Endothelial cell (in vitro differentiated cells): ENCODE results near the gene ZNF79. TPM values are rescaled to one million over a fixed set of nuclear protein-coding genes. Genes with fewer than 3 reads are reported as not detected.

ENCODE experiments used
- DNase-seq: peaks from one replicate; pipeline ENCODE4 v3.0.0; 2021; ENCODE audit warnings: low spot score
- H3K27ac Mint-ChIP-seq: one replicate; pipeline ENCODE4 v1.8.0; 2021; ENCODE audit warnings: mixed read lengths, inconsistent platforms; ENCODE audit not compliant: unreplicated experiment
- H3K27me3 Mint-ChIP-seq: one replicate; pipeline ENCODE4 v1.8.0; 2021; ENCODE audit warnings: mild to moderate bottlenecking, moderate library complexity, mixed read lengths, inconsistent platforms; ENCODE audit not compliant: unreplicated experiment
- H3K36me3 Mint-ChIP-seq: one replicate; pipeline ENCODE4 v1.8.0; 2021; ENCODE audit warnings: mild to moderate bottlenecking, low read depth, mixed read lengths, inconsistent platforms; ENCODE audit not compliant: unreplicated experiment
- H3K4me1 Mint-ChIP-seq: one replicate; pipeline ENCODE4 v1.8.0; 2021; ENCODE audit warnings: mild to moderate bottlenecking, mixed read lengths, inconsistent platforms; ENCODE audit not compliant: unreplicated experiment
- H3K4me3 Mint-ChIP-seq: one replicate; pipeline ENCODE4 v1.8.0; 2021; ENCODE audit warnings: mild to moderate bottlenecking, mixed read lengths, inconsistent platforms; ENCODE audit not compliant: unreplicated experiment
- H3K9me3 Mint-ChIP-seq: one replicate; pipeline ENCODE4 v1.8.0; 2021; ENCODE audit warnings: mixed read lengths, inconsistent platforms; ENCODE audit not compliant: unreplicated experiment
- total RNA-seq: library from RNA; stranded (reverse); fragmentation: NEBNext Ultra II Directional; extraction: Animal tissue kit (Norgen Biotek cat#: 25700); gene quantifications from one replicate; pipeline ENCODE4 v1.2.1, GENCODE V29; 2021; ENCODE audit not compliant: unreplicated experiment
- TF ChIP-seq, protein P1 (sequence below): fragments of 200-600 bp; sonication (generic); IDR thresholded peaks from one replicate; pipeline ENCODE4 v1.5.0; 2021; ENCODE audit warnings: antibody characterized with exemption; ENCODE audit not compliant: unreplicated experiment

Gene ZNF79
- total RNA-seq, 1 donor from 2014 or later, result 12.6 TPM

DNA sequence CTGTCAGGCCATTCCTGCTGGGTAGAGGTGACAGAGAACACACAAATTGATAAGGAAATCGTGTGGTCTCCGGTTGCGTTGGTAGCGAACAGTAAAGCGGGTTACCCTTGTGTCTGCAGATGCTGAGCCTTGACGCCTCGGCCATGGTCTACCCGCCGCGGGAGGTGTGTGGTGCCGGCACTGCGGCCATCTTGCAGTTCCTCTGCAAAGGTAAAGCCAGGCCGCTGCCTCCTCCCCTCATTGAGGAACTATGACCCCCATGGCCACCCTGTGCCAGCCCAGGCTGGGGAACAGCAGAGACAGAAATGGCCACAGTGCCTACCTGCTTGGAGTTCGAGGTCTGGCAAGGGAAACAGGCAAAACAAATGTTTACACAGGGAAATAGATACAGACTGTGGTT is 43.4 kb downstream of the ZNF79 start:
- H3K9me3 Mint-ChIP-seq, result no peaks in the 10 kb centered on the region
- no peak for DNase-seq
- no peak overlapping the region for H3K27ac Mint-ChIP-seq
- peaks cover 1% of the 10 kb centered on the region for H3K27me3 Mint-ChIP-seq
- peaks cover 17% of the 10 kb centered on the region for H3K36me3 Mint-ChIP-seq
- H3K4me3 Mint-ChIP-seq, result no peak overlapping the region
- TF ChIP-seq, protein P1, sequence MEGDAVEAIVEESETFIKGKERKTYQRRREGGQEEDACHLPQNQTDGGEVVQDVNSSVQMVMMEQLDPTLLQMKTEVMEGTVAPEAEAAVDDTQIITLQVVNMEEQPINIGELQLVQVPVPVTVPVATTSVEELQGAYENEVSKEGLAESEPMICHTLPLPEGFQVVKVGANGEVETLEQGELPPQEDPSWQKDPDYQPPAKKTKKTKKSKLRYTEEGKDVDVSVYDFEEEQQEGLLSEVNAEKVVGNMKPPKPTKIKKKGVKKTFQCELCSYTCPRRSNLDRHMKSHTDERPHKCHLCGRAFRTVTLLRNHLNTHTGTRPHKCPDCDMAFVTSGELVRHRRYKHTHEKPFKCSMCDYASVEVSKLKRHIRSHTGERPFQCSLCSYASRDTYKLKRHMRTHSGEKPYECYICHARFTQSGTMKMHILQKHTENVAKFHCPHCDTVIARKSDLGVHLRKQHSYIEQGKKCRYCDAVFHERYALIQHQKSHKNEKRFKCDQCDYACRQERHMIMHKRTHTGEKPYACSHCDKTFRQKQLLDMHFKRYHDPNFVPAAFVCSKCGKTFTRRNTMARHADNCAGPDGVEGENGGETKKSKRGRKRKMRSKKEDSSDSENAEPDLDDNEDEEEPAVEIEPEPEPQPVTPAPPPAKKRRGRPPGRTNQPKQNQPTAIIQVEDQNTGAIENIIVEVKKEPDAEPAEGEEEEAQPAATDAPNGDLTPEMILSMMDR, result no peak
- H3K4me1 Mint-ChIP-seq, result no peaks in the 10 kb centered on the region

- Mint-ChIP-seq H3K27ac (no peak overlapping the region), H3K4me1 (no peaks in the 10 kb centered on the region), H3K9me3 (no peaks in the 10 kb centered on the region), H3K4me3 (no peak overlapping the region), H3K27me3 (peaks cover 1% of the 10 kb centered on the region), H3K36me3 (peaks cover 12% of the 10 kb centered on the region)
- TF ChIP-seq, protein P1, result no peak
- DNase-seq, result no peak
Observed at GRCh38 chr9:127470662-127471061, 46.5 kb downstream of the ZNF79 start.

GRCh38 chr9:127473501-127473900 is 49.3 kb downstream of the ZNF79 start:
- no peak overlapping the region for H3K4me3 Mint-ChIP-seq
- H3K36me3 Mint-ChIP-seq, result peaks cover 12% of the 10 kb centered on the region
- no peaks in the 10 kb centered on the region for H3K9me3 Mint-ChIP-seq
- H3K27me3 Mint-ChIP-seq, result peaks cover 1% of the 10 kb centered on the region
- no peaks in the 10 kb centered on the region for H3K4me1 Mint-ChIP-seq
- no peak for DNase-seq
- no peak overlapping the region for H3K27ac Mint-ChIP-seq
- TF ChIP-seq, protein P1, result no peak

- H3K27me3 Mint-ChIP-seq, result peaks cover 1% of the 10 kb centered on the region
- peak overlapping the region; percentile 9 for H3K4me3 Mint-ChIP-seq
Observed at GRCh38 chr9:127473932-127474331, 49.8 kb downstream of the ZNF79 start.

GRCh38 chr9:127474592-127474991 is 50.4 kb downstream of the ZNF79 start:
- no peaks in the 10 kb centered on the region for H3K4me1 Mint-ChIP-seq
- peaks cover 12% of the 10 kb centered on the region for H3K36me3 Mint-ChIP-seq
- H3K9me3 Mint-ChIP-seq, result no peaks in the 10 kb centered on the region
- H3K27ac Mint-ChIP-seq, result no peak overlapping the region
- no peak for DNase-seq
- TF ChIP-seq, protein P1, result no peak
- H3K4me3 Mint-ChIP-seq, result no peak overlapping the region
- peaks cover 1% of the 10 kb centered on the region for H3K27me3 Mint-ChIP-seq

More at GRCh38 chr9:127473932-127474331, 49.8 kb downstream of the ZNF79 start:
- no peak overlapping the region for H3K27ac Mint-ChIP-seq
- no peak for DNase-seq
- no peaks in the 10 kb centered on the region for H3K4me1 Mint-ChIP-seq
- H3K36me3 Mint-ChIP-seq, result peaks cover 12% of the 10 kb centered on the region
- TF ChIP-seq, protein P1, result no peak
- H3K9me3 Mint-ChIP-seq, result no peaks in the 10 kb centered on the region
